ENCODE measurements around the gene MIB1. TPM values are rescaled to one million over a fixed set of nuclear protein-coding genes. Genes with fewer than 3 reads are reported as not detected.

MIB1 gene
- total RNA-seq, 2 donors from 2014 or later: 30.0 to 34.7 TPM

GRCh38 chr18:21761471-21762115, 21.0 kb downstream of the MIB1 start:
- no peaks in the 10 kb centered on the region for H3K9me3 ChIP-seq
- no peak for DNase-seq (ENCODE audit: low spot score)
- H3K4me1 ChIP-seq (replicated peaks): no peaks in the 10 kb centered on the region
- no peak overlapping the region for H3K4me3 ChIP-seq
- no peak overlapping the region for H3K27ac ChIP-seq
- H3K27me3 ChIP-seq (replicated peaks; ENCODE audit: insufficient read depth): no peaks in the 10 kb centered on the region
- intact Hi-C loops (cut with DNase I): no loop called here
- no peaks in the 10 kb centered on the region for H3K36me3 ChIP-seq
- no peak for TF ChIP-seq POLR2AphosphoS5 (IDR thresholded peaks at IDR 0.05)
- TF ChIP-seq, protein P1, sequence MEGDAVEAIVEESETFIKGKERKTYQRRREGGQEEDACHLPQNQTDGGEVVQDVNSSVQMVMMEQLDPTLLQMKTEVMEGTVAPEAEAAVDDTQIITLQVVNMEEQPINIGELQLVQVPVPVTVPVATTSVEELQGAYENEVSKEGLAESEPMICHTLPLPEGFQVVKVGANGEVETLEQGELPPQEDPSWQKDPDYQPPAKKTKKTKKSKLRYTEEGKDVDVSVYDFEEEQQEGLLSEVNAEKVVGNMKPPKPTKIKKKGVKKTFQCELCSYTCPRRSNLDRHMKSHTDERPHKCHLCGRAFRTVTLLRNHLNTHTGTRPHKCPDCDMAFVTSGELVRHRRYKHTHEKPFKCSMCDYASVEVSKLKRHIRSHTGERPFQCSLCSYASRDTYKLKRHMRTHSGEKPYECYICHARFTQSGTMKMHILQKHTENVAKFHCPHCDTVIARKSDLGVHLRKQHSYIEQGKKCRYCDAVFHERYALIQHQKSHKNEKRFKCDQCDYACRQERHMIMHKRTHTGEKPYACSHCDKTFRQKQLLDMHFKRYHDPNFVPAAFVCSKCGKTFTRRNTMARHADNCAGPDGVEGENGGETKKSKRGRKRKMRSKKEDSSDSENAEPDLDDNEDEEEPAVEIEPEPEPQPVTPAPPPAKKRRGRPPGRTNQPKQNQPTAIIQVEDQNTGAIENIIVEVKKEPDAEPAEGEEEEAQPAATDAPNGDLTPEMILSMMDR (IDR thresholded peaks at IDR 0.05): no peak
- TF ChIP-seq POLR2A (IDR thresholded peaks at IDR 0.05): no peak
- WGBS: 78% methylated on average over 6 of the region's 6 CpGs

GRCh38 chr18:21762181-21762772, 21.7 kb downstream of the MIB1 start:
- TF ChIP-seq, protein P1 (IDR thresholded peaks at IDR 0.05): no peak
- TF ChIP-seq POLR2AphosphoS5 (IDR thresholded peaks at IDR 0.05) (no peak), POLR2A (IDR thresholded peaks at IDR 0.05) (no peak)
- Histone ChIP-seq H3K27me3 (replicated peaks; ENCODE audit: insufficient read depth) (no peaks in the 10 kb centered on the region), H3K36me3 (no peaks in the 10 kb centered on the region), H3K27ac (no peak overlapping the region), H3K9me3 (no peaks in the 10 kb centered on the region), H3K4me3 (no peak overlapping the region), H3K4me1 (replicated peaks) (no peaks in the 10 kb centered on the region)
- intact Hi-C loops (cut with DNase I): no loop called here
- no peak for DNase-seq (ENCODE audit: low spot score)

GRCh38 chr18:21763846-21764646, 23.5 kb downstream of the MIB1 start:
- WGBS: 90% methylated on average over 3 of the region's 3 CpGs
- H3K4me3 ChIP-seq: no peak overlapping the region
- H3K4me1 ChIP-seq (replicated peaks): no peaks in the 10 kb centered on the region
- DNase-seq (ENCODE audit: low spot score): no peak
- intact Hi-C loops (cut with DNase I): no loop called here
- no peaks in the 10 kb centered on the region for H3K36me3 ChIP-seq
- TF ChIP-seq, protein P1 (IDR thresholded peaks at IDR 0.05): no peak
- no peak overlapping the region for H3K27ac ChIP-seq
- no peaks in the 10 kb centered on the region for H3K9me3 ChIP-seq
- H3K27me3 ChIP-seq (replicated peaks; ENCODE audit: insufficient read depth): no peaks in the 10 kb centered on the region

DNA sequence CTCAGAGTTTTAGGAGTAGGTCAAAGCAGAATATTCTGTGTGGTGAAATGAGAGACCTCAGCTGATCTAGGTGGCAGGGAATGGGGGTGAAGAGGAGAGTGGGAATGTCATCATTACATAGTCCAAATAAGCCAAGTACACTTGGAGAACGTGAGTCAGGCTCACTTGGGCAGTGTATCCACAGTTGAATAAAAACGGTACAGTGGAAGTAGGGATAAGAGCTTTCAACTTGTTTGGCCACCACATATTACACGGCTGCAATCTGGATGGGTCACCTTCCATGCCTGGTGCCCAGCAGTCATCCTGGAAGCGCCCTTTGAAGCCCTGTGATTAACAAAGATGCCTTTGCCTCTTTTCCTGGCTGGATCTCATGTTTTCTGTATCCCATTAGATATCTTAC, 28.6 kb downstream of the MIB1 start:
- H3K4me3 ChIP-seq: no peak overlapping the region
- no peaks in the 10 kb centered on the region for H3K27me3 ChIP-seq (replicated peaks; ENCODE audit: insufficient read depth)
- no peak overlapping the region for H3K27ac ChIP-seq
- no peak for TF ChIP-seq POLR2A (IDR thresholded peaks at IDR 0.05)
- TF ChIP-seq POLR2AphosphoS5 (IDR thresholded peaks at IDR 0.05): no peak
- TF ChIP-seq, protein P1 (IDR thresholded peaks at IDR 0.05): no peak
- no peaks in the 10 kb centered on the region for H3K9me3 ChIP-seq
- 91% methylated on average over 4 of the region's 4 CpGs for WGBS
- intact Hi-C loops (cut with DNase I): no loop called here
- no peak for DNase-seq (ENCODE audit: low spot score)
- no peaks in the 10 kb centered on the region for H3K36me3 ChIP-seq
- H3K4me1 ChIP-seq (replicated peaks): no peaks in the 10 kb centered on the region
